ENCODE measurements around the gene FAM53B. TPM values are rescaled to one million over a fixed set of nuclear protein-coding genes. Genes with fewer than 3 reads are reported as not detected.

FAM53B gene
- total RNA-seq, 1 donor from 2014 or later, result 17.5 TPM

- no peak for DNase-seq (ENCODE audit: low read depth, low spot score)
These were observed 15.9 kb downstream of the FAM53B start for GRCh38 chr10:124728071-124728829.

GRCh38 chr10:124727361-124727960 is 16.7 kb downstream of the FAM53B start:
- no peak for DNase-seq (ENCODE audit: low read depth, low spot score)

GRCh38 chr10:124725791-124726190 is 18.4 kb downstream of the FAM53B start:
- no peak for DNase-seq (ENCODE audit: low read depth, low spot score)

- DNase-seq (ENCODE audit: low read depth, low spot score), result no peak
These were observed 19.0 kb downstream of the FAM53B start for GRCh38 chr10:124725171-124725631.

- DNase-seq (ENCODE audit: low read depth, low spot score), result no peak
These were observed 19.7 kb downstream of the FAM53B start for GRCh38 chr10:124724279-124725027.

GRCh38 chr10:124723826-124724225 is 20.4 kb downstream of the FAM53B start:
- no peak for DNase-seq (ENCODE audit: low read depth, low spot score)

GRCh38 chr10:124722798-124723783 is 21.1 kb downstream of the FAM53B start:
- no peak for DNase-seq (ENCODE audit: low read depth, low spot score)

GRCh38 chr10:124721330-124722045 is 22.7 kb downstream of the FAM53B start:
- DNase-seq (ENCODE audit: low read depth, low spot score), result no peak

GRCh38 chr10:124719213-124719851 is 24.8 kb downstream of the FAM53B start:
- peak; percentile 56 for DNase-seq (ENCODE audit: low read depth, low spot score)

- DNase-seq (ENCODE audit: low read depth, low spot score), result no peak
These were observed 26.1 kb downstream of the FAM53B start for GRCh38 chr10:124717911-124718741.

GRCh38 chr10:124717041-124717757 is 27.0 kb downstream of the FAM53B start:
- no peak for DNase-seq (ENCODE audit: low read depth, low spot score)

- DNase-seq (ENCODE audit: low read depth, low spot score), result no peak
These were observed 27.8 kb downstream of the FAM53B start for GRCh38 chr10:124716369-124716768.

- no peak for DNase-seq (ENCODE audit: low read depth, low spot score)
These were observed 28.7 kb downstream of the FAM53B start for GRCh38 chr10:124715439-124715838.

- no peak for DNase-seq (ENCODE audit: low read depth, low spot score)
These were observed 30.4 kb downstream of the FAM53B start for GRCh38 chr10:124713679-124714255.

GRCh38 chr10:124712704-124713407 is 31.3 kb downstream of the FAM53B start:
- no peak for DNase-seq (ENCODE audit: low read depth, low spot score)

- DNase-seq (ENCODE audit: low read depth, low spot score), result no peak
These were observed 33.0 kb downstream of the FAM53B start for GRCh38 chr10:124711145-124711544.

- DNase-seq (ENCODE audit: low read depth, low spot score), result no peak
These were observed 33.8 kb downstream of the FAM53B start for GRCh38 chr10:124710266-124710881.
